Psoas muscle (tissue), 8 donors: ENCODE results near the gene FAM98B. TPM values are rescaled to one million over a fixed set of nuclear protein-coding genes. Genes with fewer than 3 reads are reported as not detected.

Source experiments
- ATAC-seq, 4 donors: fragments of 200-7000 bp; cut with Tn5 transposase; one replicate each; pipeline ENCODE4 v1.9.1; 2020; ENCODE audit warnings: moderate library complexity in 3 of 4, mild to moderate bottlenecking in 2 of 4
- DNase-seq, 2 donors: peaks; one replicate each; pipeline ENCODE4 v3.0.0-alpha.2; 2020
- H3K27ac ChIP-seq: fragments of 200-600 bp; one replicate; pipeline ENCODE4 v1.8.0; 2022
- H3K27me3 ChIP-seq, 3 donors: fragments of 200-600 bp in 1 of 3; one replicate each; pipeline versions ENCODE4 v1.6.1 to v1.8.0; 2013 to 2022; ENCODE audit warnings: low read length in 2 of 3, mild to moderate bottlenecking in 2 of 3, moderate library complexity in 1 of 3; ENCODE audit not compliant: insufficient read depth in 3 of 3
- H3K36me3 ChIP-seq, 2 donors: fragments of 200-600 bp in 1 of 2; one replicate each; pipeline versions ENCODE4 v1.6.1 to v1.8.0; 2013 to 2022; ENCODE audit warnings: low read depth in 1 of 2, mild to moderate bottlenecking in 1 of 2, moderate library complexity in 1 of 2; ENCODE audit not compliant: insufficient read depth in 1 of 2
- H3K4me1 ChIP-seq: fragments of 200-600 bp; one replicate; pipeline ENCODE4 v1.8.0; 2022
- H3K4me3 ChIP-seq: fragments of 200-600 bp; one replicate; pipeline ENCODE4 v1.8.0; 2022; ENCODE audit warnings: mild to moderate bottlenecking
- H3K9me3 ChIP-seq: fragments of 200-600 bp; one replicate; pipeline ENCODE4 v1.8.0; 2022
- CTCF ChIP-seq: fragments of 200-600 bp; IDR thresholded peaks from one replicate; pipeline ENCODE4 v1.8.0; 2022; ENCODE audit warnings: antibody characterized with exemption
- WGBS, 3 donors: extraction: QIAGEN DNeasy Blood & Tissue Kit; methylation state at CpG; one replicate each; pipeline versions ENCODE4 v1.1.6 to v1.1.7; 2013; 5-methylcytosine and 5-hydroxymethylcytosine counted together
- intact Hi-C, 2 donors: fragments of 100-400 bp; cut with DNase I; formaldehyde crosslinking; loops; one replicate each; pipeline versions ENCODE4 v1.11.0 to v1.14.2; 2022
- polyA plus RNA-seq, 3 donors: library from polyadenylated mRNA; stranded (reverse); fragments of 200-250 nt; gene quantifications; one replicate each; pipeline ENCODE4 v1.2.3, GENCODE V29; 2013
- total RNA-seq, 4 donors: library from RNA; stranded (reverse); fragmentation: NEBNext Ultra II Directional in 2 of 4; extraction: Animal tissue kit (Norgen Biotek cat#: 25700) in 2 of 4; gene quantifications; one replicate each; pipeline versions ENCODE4 v1.2.1 to v1.2.4, GENCODE V29; 2021 to 2023
- donor health status: healthy with polysubstance abuse.
- donor health status: DM: no; HTN: no; CAD: no; lungs with moderate emphysema.
- donor health status: Bipolar disorder and iron deficiency.
- donor health status: healthy.
- donor health status: DM: yes; HTN: yes; CAD: no.
- donor health status: DM: no; HTN: no; CAD: no.
- donor health status: DM: no; HTN: no; CAD: no.
- donor health status: DM: yes; HTN: yes; CAD: no.

FAM98B gene
- total and polyA plus RNA-seq, 7 donors = 6.8 to 18.5 (median 13.5) TPM

- ATAC-seq = no peak
- H3K27ac ChIP-seq = no peak overlapping the region
- 64 to 71% (median 69%) methylated on average over 5 of the region's 5 CpGs for WGBS, 3 donors
- no peaks in the 10 kb centered on the region for H3K36me3 ChIP-seq
- no peaks in the 10 kb centered on the region for H3K9me3 ChIP-seq
- intact Hi-C loops = loop anchor here in 1 of 2 donors (1.0 kb wide), 1 partner anchor 48 kb away; the partner anchor contains the start of gene RASGRP1
- DNase-seq = no peak
- H3K4me3 ChIP-seq = no peak overlapping the region
- H3K4me1 ChIP-seq = no peaks in the 10 kb centered on the region
- no peak for TF ChIP-seq CTCF
- peaks cover 0 to 12% (median 3%) of the 10 kb centered on the region in 3 donors for H3K27me3 ChIP-seq
These were observed 62.7 kb downstream of the FAM98B start for GRCh38 chr15:38516626-38517025.

- ATAC-seq = no peak
- no peak for DNase-seq
- H3K4me3 ChIP-seq = no peak overlapping the region
- intact Hi-C loops = loop anchor here in 1 of 2 donors (1.0 kb wide), 1 partner anchor 47 kb away; the partner anchor contains the start of gene RASGRP1
- no peaks in the 10 kb centered on the region for H3K4me1 ChIP-seq
- H3K27me3 ChIP-seq = peaks cover 0 to 12% (median 3%) of the 10 kb centered on the region in 3 donors
- no peak overlapping the region for H3K27ac ChIP-seq
- H3K9me3 ChIP-seq = no peaks in the 10 kb centered on the region
- WGBS, 3 donors = 56 to 66% (median 65%) methylated on average over 2 of the region's 2 CpGs
- no peaks in the 10 kb centered on the region for H3K36me3 ChIP-seq
- TF ChIP-seq CTCF = no peak
These were observed 63.5 kb downstream of the FAM98B start for GRCh38 chr15:38517312-38517975.

GRCh38 chr15:38518084-38518483, 64.2 kb downstream of the FAM98B start:
- 76 to 87% (median 81%) methylated on average over 4 of the region's 4 CpGs for WGBS, 3 donors
- no peak overlapping the region for H3K27ac ChIP-seq
- no peak for DNase-seq
- TF ChIP-seq CTCF = no peak
- no peak for ATAC-seq
- H3K36me3 ChIP-seq = no peaks in the 10 kb centered on the region
- no peaks in the 10 kb centered on the region for H3K4me1 ChIP-seq
- intact Hi-C loops = no loop called here
- H3K9me3 ChIP-seq = no peaks in the 10 kb centered on the region
- no peak overlapping the region for H3K4me3 ChIP-seq
- peaks cover 0 to 12% (median 3%) of the 10 kb centered on the region in 3 donors for H3K27me3 ChIP-seq

GRCh38 chr15:38520035-38520434, 66.1 kb downstream of the FAM98B start:
- intact Hi-C loops = no loop called here
- TF ChIP-seq CTCF = no peak
- WGBS, 3 donors = 77 to 83% (median 80%) methylated on average over 3 of the region's 3 CpGs

GRCh38 chr15:38521316-38521715, 67.4 kb downstream of the FAM98B start:
- WGBS, 3 donors = 34 to 45% (median 35%) methylated on average over 5 of the region's 5 CpGs
- Histone ChIP-seq H3K4me1 (no peaks in the 10 kb centered on the region), H3K27ac (no peak overlapping the region), H3K36me3 (no peaks in the 10 kb centered on the region), H3K4me3 (no peak overlapping the region), H3K9me3 (no peaks in the 10 kb centered on the region), H3K27me3 (peaks cover 0 to 11% (median 3%) of the 10 kb centered on the region in 3 donors)
- DNase-seq (no peak), ATAC-seq (no peak)
- no peak for TF ChIP-seq CTCF
- intact Hi-C loops = no loop called here

More at GRCh38 chr15:38520035-38520434, 66.1 kb downstream of the FAM98B start:
- ATAC-seq (no peak), DNase-seq (no peak)
- H3K4me1 ChIP-seq = no peaks in the 10 kb centered on the region
- no peaks in the 10 kb centered on the region for H3K9me3 ChIP-seq
- no peak overlapping the region for H3K27ac ChIP-seq
- no peak overlapping the region for H3K4me3 ChIP-seq
- peaks cover 0 to 12% (median 3%) of the 10 kb centered on the region in 3 donors for H3K27me3 ChIP-seq
- no peaks in the 10 kb centered on the region for H3K36me3 ChIP-seq
